Testis (tissue), 3 donors: ENCODE data around the gene MAP6D1. TPM values are rescaled to one million over a fixed set of nuclear protein-coding genes. Genes with fewer than 3 reads are reported as not detected.

Source experiments
- DNase-seq: peaks from one replicate; pipeline ENCODE4 v3.0.0-alpha.2; 2019
- H3K27ac ChIP-seq, 2 donors: fragments of 200-600 bp; sonication (generic); one replicate each; pipeline ENCODE4 v1.5.1; 2019
- H3K27me3 ChIP-seq: fragments of 200-600 bp; sonication (generic); one replicate; pipeline ENCODE4 v1.5.1; 2019
- H3K36me3 ChIP-seq: fragments of 200-600 bp; sonication (generic); one replicate; pipeline ENCODE4 v1.5.1; 2017; ENCODE audit warnings: low read depth; ENCODE audit errors: missing control alignments
- H3K4me1 ChIP-seq: fragments of 200-600 bp; sonication (generic); one replicate; pipeline ENCODE4 v1.5.1; 2019
- H3K4me3 ChIP-seq, 2 donors: fragments of 200-600 bp; sonication (generic); one replicate each; pipeline ENCODE4 v1.5.1; 2017 to 2019
- H3K9me3 ChIP-seq: fragments of 200-600 bp; sonication (generic); one replicate; pipeline ENCODE4 v1.5.1; 2017
- CTCF ChIP-seq, 3 experiments: fragments of 450-650 bp in 2 of 3; fragments of 200-600 bp in 1 of 3; sonication (generic) in 1 of 3; IDR thresholded peaks; one replicate each; pipeline ENCODE4 v1.5.1; 2016 to 2019; ENCODE audit warnings: antibody characterized with exemption in 3 of 3, mild to moderate bottlenecking in 2 of 3, moderate library complexity in 1 of 3
- POLR2A ChIP-seq: fragments of 450-650 bp; IDR thresholded peaks from one replicate; pipeline ENCODE4 v1.6.1; 2017; ENCODE audit warnings: antibody characterized with exemption, mild to moderate bottlenecking, moderate library complexity
- WGBS, 2 donors: methylation state at CpG; one replicate each; pipeline ENCODE4 v1.1.5; 2018; 5-methylcytosine and 5-hydroxymethylcytosine counted together
- intact Hi-C: fragments of 100-400 bp; cut with DNase I; formaldehyde crosslinking; loops from one replicate; pipeline ENCODE4 v1.15.1; 2023; ENCODE audit warnings: low total_unique reads
- polyA plus RNA-seq: library from polyadenylated mRNA; stranded (reverse); fragments of 350-450 nt; fragmentation: Illumina TruSeq; extraction: RNeasy Lipid Tissue Mini Kit (QIAGEN cat#74804); gene quantifications from one replicate; pipeline ENCODE4 v1.2.3, GENCODE V29; 2014; ENCODE audit warnings: low read depth, low replicate concordance; ENCODE audit not compliant: insufficient read depth
- total RNA-seq, 2 donors: library from RNA; depleted of rRNA; stranded (reverse); fragments of >200 nt; gene quantifications; one replicate each; pipeline ENCODE4 v1.2.3, GENCODE V29; 2016

The MAP6D1 gene
- total and polyA plus RNA-seq, 3 donors from 2014 or later, result 0.80 to 8.3 (median 4.8) TPM

- DNase-seq, result peak; percentile 38
- intact Hi-C loops, result no loop called here
- WGBS, 2 donors, result 63 to 76% methylated on average over 7 to 8 of the region's 8 CpGs
- TF ChIP-seq CTCF (IDR thresholded peaks at IDR 0.05) (no peak), POLR2A (no peak)
- Histone ChIP-seq H3K36me3 (no peaks in the 10 kb centered on the region), H3K27me3 (no peaks in the 10 kb centered on the region), H3K4me1 (peaks cover 3% of the 10 kb centered on the region), H3K27ac (no peak overlapping the region), H3K4me3 (no peak overlapping the region), H3K9me3 (no peaks in the 10 kb centered on the region)
These were observed 25.0 kb downstream of the MAP6D1 start for GRCh38 chr3:183800243-183800863.

- DNase-seq, result no peak
- no peaks in the 10 kb centered on the region for H3K27me3 ChIP-seq
- WGBS, 2 donors, result 68 to 87% methylated on average over 5 of the region's 5 CpGs
- H3K4me3 ChIP-seq, result no peak overlapping the region
- intact Hi-C loops, result no loop called here
- H3K4me1 ChIP-seq, result peaks cover 3% of the 10 kb centered on the region
- no peak overlapping the region for H3K27ac ChIP-seq
- H3K36me3 ChIP-seq, result no peaks in the 10 kb centered on the region
- no peaks in the 10 kb centered on the region for H3K9me3 ChIP-seq
- TF ChIP-seq POLR2A, result no peak
These were observed 25.9 kb downstream of the MAP6D1 start for GRCh38 chr3:183799461-183799860.

GRCh38 chr3:183797996-183798395 lies 27.4 kb downstream of the MAP6D1 start:
- no peak for TF ChIP-seq CTCF (IDR thresholded peaks at IDR 0.05)
- TF ChIP-seq POLR2A, result no peak
- no peak for DNase-seq
- Histone ChIP-seq H3K4me3 (no peak overlapping the region), H3K36me3 (no peaks in the 10 kb centered on the region), H3K27ac (no peak overlapping the region), H3K9me3 (no peaks in the 10 kb centered on the region), H3K27me3 (no peaks in the 10 kb centered on the region), H3K4me1 (peaks cover 3% of the 10 kb centered on the region)
- intact Hi-C loops, result no loop called here
- 68 to 78% methylated on average over 6 to 9 of the region's 9 CpGs for WGBS, 2 donors

- DNase-seq, result no peak
- TF ChIP-seq POLR2A (no peak), CTCF (IDR thresholded peaks at IDR 0.05) (no peak)
- Histone ChIP-seq H3K27me3 (no peaks in the 10 kb centered on the region), H3K9me3 (no peaks in the 10 kb centered on the region), H3K36me3 (no peaks in the 10 kb centered on the region), H3K27ac (no peak overlapping the region), H3K4me3 (no peak overlapping the region), H3K4me1 (peaks cover 3% of the 10 kb centered on the region)
- intact Hi-C loops, result no loop called here
- WGBS, 2 donors, result 87 to 91% methylated on average over 6 of the region's 6 CpGs
These were observed 29.0 kb downstream of the MAP6D1 start for GRCh38 chr3:183796372-183796771.

- Histone ChIP-seq H3K9me3 (no peaks in the 10 kb centered on the region), H3K27ac (no peak overlapping the region), H3K36me3 (no peaks in the 10 kb centered on the region), H3K27me3 (no peaks in the 10 kb centered on the region), H3K4me1 (no peaks in the 10 kb centered on the region), H3K4me3 (no peak overlapping the region)
- no peak for DNase-seq
- TF ChIP-seq POLR2A (no peak), CTCF (IDR thresholded peaks at IDR 0.05) (no peak)
- WGBS, 2 donors, result 93 to 97% methylated on average over 4 of the region's 4 CpGs
- intact Hi-C loops, result no loop called here
These were observed 30.9 kb downstream of the MAP6D1 start for GRCh38 chr3:183794452-183794851.
